ENCODE measurements around the gene RELT.
A peak's percentile ranks its signal among the peaks of the same experiment; 100 is the strongest.

RELT gene

DNA sequence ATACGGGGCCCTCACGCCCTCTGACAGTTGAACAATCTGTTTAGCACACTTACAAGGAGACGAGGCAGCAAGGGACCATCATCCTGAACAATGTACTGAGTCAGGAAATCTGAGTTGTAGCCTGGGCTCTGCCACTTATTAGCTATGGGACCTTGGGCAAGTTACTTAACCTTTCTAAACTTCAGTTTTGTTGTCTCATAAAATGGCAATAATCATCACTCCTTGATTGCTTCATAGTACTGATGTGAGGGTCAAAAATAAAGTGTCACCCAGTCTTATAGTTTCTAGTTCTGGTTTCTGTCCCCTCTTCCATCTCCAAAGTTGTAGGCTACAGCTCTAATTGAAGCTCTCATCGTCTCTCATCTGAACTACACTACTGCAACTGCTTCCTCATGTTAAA lies 46.7 kb downstream of the RELT start:
- no peak overlapping the region for H3K27ac ChIP-seq
- TF ChIP-seq, protein P1, sequence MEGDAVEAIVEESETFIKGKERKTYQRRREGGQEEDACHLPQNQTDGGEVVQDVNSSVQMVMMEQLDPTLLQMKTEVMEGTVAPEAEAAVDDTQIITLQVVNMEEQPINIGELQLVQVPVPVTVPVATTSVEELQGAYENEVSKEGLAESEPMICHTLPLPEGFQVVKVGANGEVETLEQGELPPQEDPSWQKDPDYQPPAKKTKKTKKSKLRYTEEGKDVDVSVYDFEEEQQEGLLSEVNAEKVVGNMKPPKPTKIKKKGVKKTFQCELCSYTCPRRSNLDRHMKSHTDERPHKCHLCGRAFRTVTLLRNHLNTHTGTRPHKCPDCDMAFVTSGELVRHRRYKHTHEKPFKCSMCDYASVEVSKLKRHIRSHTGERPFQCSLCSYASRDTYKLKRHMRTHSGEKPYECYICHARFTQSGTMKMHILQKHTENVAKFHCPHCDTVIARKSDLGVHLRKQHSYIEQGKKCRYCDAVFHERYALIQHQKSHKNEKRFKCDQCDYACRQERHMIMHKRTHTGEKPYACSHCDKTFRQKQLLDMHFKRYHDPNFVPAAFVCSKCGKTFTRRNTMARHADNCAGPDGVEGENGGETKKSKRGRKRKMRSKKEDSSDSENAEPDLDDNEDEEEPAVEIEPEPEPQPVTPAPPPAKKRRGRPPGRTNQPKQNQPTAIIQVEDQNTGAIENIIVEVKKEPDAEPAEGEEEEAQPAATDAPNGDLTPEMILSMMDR (conservative IDR thresholded peaks at IDR 0.05; ENCODE audit: low read depth) = no peak
- DNase-seq (ENCODE audit: low spot score) = no peak
- POLR2A ChIA-PET (ENCODE audit: low non-redundant PET) = interaction anchor here (0.5 kb wide), 1 partner anchor 700 kb away, joined by 3 read pairs; no protein-coding TSS in a partner anchor
- CTCF ChIA-PET = interaction anchor here (0.6 to 1.1 kb wide), 3 partner anchors 45 to 288 kb away, joined by 3 to 5 read pairs (median 4); no protein-coding TSS in a partner anchor

DNA sequence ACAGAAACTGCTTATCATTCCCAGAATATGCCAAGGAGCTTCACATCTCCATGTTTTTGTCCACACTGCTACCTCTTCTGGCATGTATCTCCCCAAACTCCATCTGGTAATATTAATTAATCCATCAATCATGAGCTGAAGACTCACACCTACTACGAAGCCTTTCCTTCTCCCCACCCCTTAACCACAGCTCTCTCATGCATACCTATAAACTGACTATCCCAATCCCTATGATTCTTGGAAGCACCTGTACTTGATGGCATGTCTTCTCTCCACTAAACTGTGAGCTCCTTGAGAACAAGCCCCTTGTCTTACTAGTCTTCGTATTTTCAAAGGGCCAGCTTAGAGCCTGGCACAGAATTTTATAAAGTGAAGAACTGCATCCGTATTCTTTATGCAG lies 47.3 kb downstream of the RELT start:
- H3K27ac ChIP-seq = no peak overlapping the region
- TF ChIP-seq, protein P1 (conservative IDR thresholded peaks at IDR 0.05; ENCODE audit: low read depth) = no peak
- DNase-seq (ENCODE audit: low spot score) = peak; percentile 41
- POLR2A ChIA-PET (ENCODE audit: low non-redundant PET) = no interaction called here
- CTCF ChIA-PET = interaction anchor here (0.5 to 1.1 kb wide), 3 partner anchors 13 to 106 kb away, joined by 3 to 5 read pairs (median 4); no protein-coding TSS in a partner anchor

GRCh38 chr11:73425108-73425507 lies 48.9 kb downstream of the RELT start:
- POLR2A ChIA-PET (ENCODE audit: low non-redundant PET) = no interaction called here
- DNase-seq (ENCODE audit: low spot score) = no peak
- CTCF ChIA-PET = interaction anchor here (0.6 to 1.3 kb wide), 3 partner anchors 53 to 200 kb away, joined by 3 to 5 read pairs (median 4); no protein-coding TSS in a partner anchor
- TF ChIP-seq, protein P1 (conservative IDR thresholded peaks at IDR 0.05; ENCODE audit: low read depth) = no peak
- no peak overlapping the region for H3K27ac ChIP-seq

DNA sequence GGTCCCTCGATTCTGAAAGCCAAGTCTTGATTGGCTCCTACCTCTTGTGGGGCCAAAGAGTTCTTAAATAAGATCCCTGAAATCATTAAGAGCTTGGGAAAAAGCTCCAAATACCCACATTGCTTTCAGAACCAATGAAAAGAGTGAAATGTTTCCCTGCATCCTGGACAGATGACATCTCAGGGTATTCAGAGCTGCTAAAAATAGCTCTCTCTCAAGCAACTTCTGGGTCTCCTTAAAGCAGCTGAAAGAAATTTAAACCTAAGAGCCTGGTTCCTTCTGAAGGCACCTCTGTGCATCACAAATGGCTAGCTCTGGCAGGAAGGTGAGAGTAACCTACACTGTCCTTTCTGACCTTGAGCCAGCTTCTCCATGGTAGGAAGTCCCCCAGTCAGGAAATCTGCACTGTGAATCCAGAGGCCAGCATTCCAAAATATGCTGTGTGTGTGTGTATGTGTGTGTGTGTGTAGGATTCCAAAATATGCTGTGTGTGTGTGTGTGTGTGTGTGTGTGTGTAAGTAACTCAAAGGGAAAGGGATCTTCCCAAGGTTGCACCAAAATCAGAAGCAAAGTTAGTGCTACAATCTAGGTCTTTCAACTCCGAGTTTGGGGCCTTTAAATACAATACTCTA lies 50.1 kb downstream of the RELT start:
- TF ChIP-seq, protein P1 (conservative IDR thresholded peaks at IDR 0.05; ENCODE audit: low read depth) = no peak
- no peak overlapping the region for H3K27ac ChIP-seq
- POLR2A ChIA-PET (ENCODE audit: low non-redundant PET) = no interaction called here
- CTCF ChIA-PET = interaction anchor here (1.3 kb wide), 1 partner anchor 52 kb away, joined by 4 read pairs; no protein-coding TSS in a partner anchor
- no peak for DNase-seq (ENCODE audit: low spot score)

DNA sequence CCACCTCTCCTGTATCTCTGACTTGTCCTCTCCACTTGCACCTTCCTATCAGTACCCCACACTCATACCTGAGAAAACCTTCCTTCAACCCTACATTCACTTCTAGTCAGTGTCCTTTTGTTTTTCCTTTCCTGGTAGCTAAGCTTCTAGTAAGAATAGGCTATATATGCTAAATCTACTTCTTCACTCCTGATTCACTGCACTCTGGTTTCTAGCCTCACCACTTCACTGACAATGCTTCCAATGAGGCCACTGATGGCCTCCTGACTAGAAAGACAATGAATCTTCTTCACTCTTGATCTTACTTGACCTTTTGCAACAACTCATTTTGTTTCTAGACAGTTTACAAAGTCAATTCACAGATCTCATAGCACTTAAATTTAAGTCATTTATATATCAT lies 52.0 kb downstream of the RELT start:
- ChIA-PET POLR2A (ENCODE audit: low non-redundant PET) (no interaction called here), CTCF (interaction anchor here (0.9 kb wide), 1 partner anchor 233 kb away, joined by 4 read pairs; no protein-coding TSS in a partner anchor)
- no peak overlapping the region for H3K27ac ChIP-seq
- TF ChIP-seq, protein P1 (conservative IDR thresholded peaks at IDR 0.05; ENCODE audit: low read depth) = no peak
- DNase-seq (ENCODE audit: low spot score) = no peak

GRCh38 chr11:73428699-73429098 lies 52.5 kb downstream of the RELT start:
- CTCF ChIA-PET = interaction anchor here (0.9 kb wide), 1 partner anchor 232 kb away, joined by 4 read pairs; no protein-coding TSS in a partner anchor
- TF ChIP-seq, protein P1 (conservative IDR thresholded peaks at IDR 0.05; ENCODE audit: low read depth) = no peak

More at GRCh38 chr11:73428699-73429098, 52.5 kb downstream of the RELT start:
- no peak overlapping the region for H3K27ac ChIP-seq
- POLR2A ChIA-PET (ENCODE audit: low non-redundant PET) = no interaction called here
- no peak for DNase-seq (ENCODE audit: low spot score)
